Adrenal gland (tissue), 5 donors: ENCODE results near the gene NANOS3.
"Not testable (repeated sequence)": the region's sequence is repeated elsewhere in the genome, so short reads cannot be mapped to it uniquely, and the experiment has no call there.

Source experiments
- POLR2A ChIP-seq, 2 donors: fragments of 450-650 bp; IDR thresholded peaks; one replicate each; pipeline ENCODE4 v1.6.1; 2017; ENCODE audit warnings: antibody characterized with exemption in 2 of 2, mild to moderate bottlenecking in 2 of 2, moderate library complexity in 1 of 2
- TF ChIP-seq, protein P1 (sequence below), 6 experiments: fragments of 450-650 bp in 4 of 6; fragments of 200-600 bp in 2 of 6; sonication (generic) in 1 of 6; IDR thresholded peaks; 1 replicate in 5 of 6; 2 replicates in 1 of 6; pipeline versions ENCODE4 v1.5.1 to v1.8.0; 2016 to 2021; ENCODE audit warnings: antibody characterized with exemption in 6 of 6, mild to moderate bottlenecking in 2 of 6, moderate library complexity in 1 of 6
- donor health status: DM: no; HTN: no; CAD: no.

GRCh38 chr19:13851734-13852114 lies 25.2 kb upstream of the NANOS3 start:
- TF ChIP-seq, protein P1, sequence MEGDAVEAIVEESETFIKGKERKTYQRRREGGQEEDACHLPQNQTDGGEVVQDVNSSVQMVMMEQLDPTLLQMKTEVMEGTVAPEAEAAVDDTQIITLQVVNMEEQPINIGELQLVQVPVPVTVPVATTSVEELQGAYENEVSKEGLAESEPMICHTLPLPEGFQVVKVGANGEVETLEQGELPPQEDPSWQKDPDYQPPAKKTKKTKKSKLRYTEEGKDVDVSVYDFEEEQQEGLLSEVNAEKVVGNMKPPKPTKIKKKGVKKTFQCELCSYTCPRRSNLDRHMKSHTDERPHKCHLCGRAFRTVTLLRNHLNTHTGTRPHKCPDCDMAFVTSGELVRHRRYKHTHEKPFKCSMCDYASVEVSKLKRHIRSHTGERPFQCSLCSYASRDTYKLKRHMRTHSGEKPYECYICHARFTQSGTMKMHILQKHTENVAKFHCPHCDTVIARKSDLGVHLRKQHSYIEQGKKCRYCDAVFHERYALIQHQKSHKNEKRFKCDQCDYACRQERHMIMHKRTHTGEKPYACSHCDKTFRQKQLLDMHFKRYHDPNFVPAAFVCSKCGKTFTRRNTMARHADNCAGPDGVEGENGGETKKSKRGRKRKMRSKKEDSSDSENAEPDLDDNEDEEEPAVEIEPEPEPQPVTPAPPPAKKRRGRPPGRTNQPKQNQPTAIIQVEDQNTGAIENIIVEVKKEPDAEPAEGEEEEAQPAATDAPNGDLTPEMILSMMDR (IDR thresholded peaks at IDR 0.05): not testable (repeated sequence)
- not testable (repeated sequence) for TF ChIP-seq POLR2A (IDR thresholded peaks at IDR 0.05)
